K562 (cell line): Measurements from ENCODE around the gene IL37. TPM values are rescaled to one million over a fixed set of nuclear protein-coding genes. Genes with fewer than 3 reads are reported as not detected.

Source experiments
- ATAC-seq: fragments of 200-7000 bp; cut with Tn5 transposase; 3 replicates; pipeline ENCODE4 v1.9.1; 2020; ENCODE audit warnings: moderate library complexity
- BruUV-seq: library from RNA; stranded (reverse); fragments of 400-500 nt; replicated peaks from 2 replicates; lab custom pipeline; 2021; lab: Mats Ljungman, UMichigan
- CTCF ChIA-PET: fragments of 300-600 bp; formaldehyde crosslinking; extraction: SDS; loops from one replicate; lab custom pipeline; 2021; ENCODE audit warnings: low intra/inter-chr PET ratio; lab: Yijun Ruan, JAX
- POLR2A ChIA-PET: fragments of 300-600, 350-650 bp; sonication (Branson Sonifier 250); formaldehyde crosslinking; extraction: SDS; loops from one replicate; lab custom pipeline; 2021; ENCODE audit warnings: antibody characterized with exemption, inconsistent platforms; lab: Yijun Ruan, JAX
- DNase-seq, 4 experiments: peaks; one replicate each; pipeline versions ENCODE4 v3.0.0 to v3.0.0-alpha.2; 2011 to 2018; ENCODE audit warnings: low spot score in 3 of 4, mixed read lengths in 3 of 4; ENCODE audit errors: extremely low read depth in 1 of 4
- FAIRE-seq: peaks from 2 replicates; lab custom pipeline; 2011; peaks lifted over from hg19 to GRCh38; lab: Jason Lieb, UNC
- H2AFZ ChIP-seq: 2 replicates; pipeline ENCODE4 v1.6.0; 2011; ENCODE audit warnings: low read depth, low read length, control low read depth, inconsistent platforms
- H3K27ac ChIP-seq: fragments of 200-600 bp; 3 replicates; pipeline ENCODE4 v1.8.0; 2011; ENCODE audit warnings: low read depth, mild to moderate bottlenecking, control low read depth, inconsistent platforms, low read length, moderate library complexity, mixed read lengths; ENCODE audit errors: extremely low read depth
- H3K27me3 ChIP-seq, 2 experiments: fragments of 300-600 bp in 1 of 2; 2 replicates in 1 of 2; 3 replicates in 1 of 2; pipeline versions ENCODE4 v1.6.0 to v1.8.0; 2011; ENCODE audit warnings: inconsistent platforms in 2 of 2, low read length in 2 of 2, mild to moderate bottlenecking in 1 of 2, mixed read lengths in 1 of 2, moderate library complexity in 1 of 2; ENCODE audit not compliant: control insufficient read depth in 2 of 2, insufficient read depth in 2 of 2
- H3K36me3 ChIP-seq: fragments of 300-600 bp; 3 replicates; pipeline ENCODE4 v1.8.0; 2011; ENCODE audit warnings: mild to moderate bottlenecking, low read length, inconsistent platforms; ENCODE audit not compliant: control insufficient read depth, insufficient read depth
- H3K4me1 ChIP-seq, 2 experiments: fragments of 200-600 bp in 1 of 2; replicated peaks in 1 of 2; 2 replicates in 1 of 2; 3 replicates in 1 of 2; pipeline versions ENCODE4 v1.5.1 to v1.8.0; 2011; ENCODE audit warnings: inconsistent platforms in 2 of 2, low read length in 2 of 2, mild to moderate bottlenecking in 1 of 2, mixed read lengths in 1 of 2, moderate library complexity in 1 of 2; ENCODE audit not compliant: control insufficient read depth in 2 of 2, insufficient read depth in 2 of 2
- H3K4me2 ChIP-seq: 2 replicates; pipeline ENCODE4 v1.6.1; 2011; ENCODE audit warnings: low read length, control low read depth, inconsistent platforms, mixed read lengths; ENCODE audit not compliant: insufficient read depth
- H3K4me3 ChIP-seq: fragments of 200-600 bp; sonication (generic), shearing (Covaris generic); 2 replicates; pipeline ENCODE4 v1.5.1; 2016; ENCODE audit warnings: control low read depth, inconsistent platforms
- H3K79me2 ChIP-seq: fragments of 200-600 bp; 3 replicates; pipeline ENCODE4 v1.8.0; 2011; ENCODE audit warnings: low read length, inconsistent platforms; ENCODE audit not compliant: control insufficient read depth, insufficient read depth
- H3K9ac ChIP-seq, 2 experiments: 2 replicates each; pipeline versions ENCODE4 v1.6.0 to v1.6.1; 2011; ENCODE audit warnings: low read depth in 2 of 2, low read length in 2 of 2, control low read depth in 1 of 2, inconsistent platforms in 1 of 2, mild to moderate bottlenecking in 1 of 2, mixed read lengths in 1 of 2; ENCODE audit not compliant: insufficient read depth in 1 of 2
- H3K9me1 ChIP-seq: one replicate; pipeline ENCODE4 v1.6.0; 2011; ENCODE audit warnings: inconsistent platforms, mild to moderate bottlenecking, low read length, moderate library complexity; ENCODE audit not compliant: control insufficient read depth, insufficient read depth
- H3K9me3 ChIP-seq: replicated peaks from 2 replicates; pipeline ENCODE4 v1.5.1; 2011; ENCODE audit warnings: low read depth, low read length, inconsistent platforms; ENCODE audit not compliant: control insufficient read depth, insufficient read depth
- H4K20me1 ChIP-seq: replicated peaks from 2 replicates; pipeline ENCODE4 v1.6.1; 2011; ENCODE audit warnings: low read length, inconsistent platforms, mixed read lengths; ENCODE audit not compliant: control insufficient read depth, insufficient read depth
- ARID1B ChIP-seq: fragments of 450-650 bp; IDR thresholded peaks from 2 replicates; pipeline ENCODE4 v1.6.1; 2016; ENCODE audit warnings: antibody characterized with exemption, mild to moderate bottlenecking, inconsistent platforms
- CAMTA2 ChIP-seq: fragments of 250-450 bp; sonication (Bioruptor Pico); conservative IDR thresholded peaks from 2 replicates; pipeline ENCODE4 v1.5.1; 2022
- FOSL1 ChIP-seq: fragments of 200-800 bp; sonication (Bioruptor generic); conservative IDR thresholded peaks from 2 replicates; pipeline ENCODE4 v1.6.1; 2016; ENCODE audit warnings: missing genetic modification characterization, missing compliant biosample characterization
- HNRNPK ChIP-seq: fragments of 200-400 bp; formaldehyde crosslinking; IDR thresholded peaks from one replicate; pipeline ENCODE4 v1.6.1; 2018; ENCODE audit warnings: mild to moderate bottlenecking, low read depth, low read length; ENCODE audit not compliant: poor library complexity, severe bottlenecking
- HSF4 ChIP-seq: fragments of 250-450 bp; sonication (Bioruptor Pico); IDR thresholded peaks from 2 replicates; pipeline ENCODE4 v2.1.2; 2022; ENCODE audit warnings: mild to moderate bottlenecking, moderate library complexity, borderline replicate concordance
- JUN ChIP-seq, 2 experiments: sonication (generic) in 1 of 2; formaldehyde crosslinking in 1 of 2; IDR thresholded peaks; 2 replicates each; pipeline versions ENCODE4 v1.6.1 to v1.8.0; 2012 to 2022; ENCODE audit warnings: borderline replicate concordance in 2 of 2, mild to moderate bottlenecking in 2 of 2, improper control_type of control experiment in 1 of 2, low read depth in 1 of 2, low read length in 1 of 2, missing genetic modification reagents in 1 of 2
- JUND ChIP-seq, 2 experiments: IDR thresholded peaks; 2 replicates in 1 of 2; 3 replicates in 1 of 2; pipeline ENCODE4 v1.6.1; 2011; ENCODE audit warnings: borderline replicate concordance in 2 of 2, low read depth in 2 of 2, low read length in 2 of 2, improper control_type of control experiment in 1 of 2, missing biosample characterization in 1 of 2, missing genetic modification characterization in 1 of 2, missing genetic modification reagents in 1 of 2
- NFIC ChIP-seq: fragments of 450-650 bp; IDR thresholded peaks from 2 replicates; pipeline ENCODE4 v1.6.1; 2017; ENCODE audit warnings: mild to moderate bottlenecking, inconsistent platforms
- NFYB ChIP-seq: IDR thresholded peaks from 2 replicates; pipeline ENCODE4 v1.6.1; 2011; ENCODE audit warnings: mild to moderate bottlenecking, moderate library complexity; ENCODE audit not compliant: insufficient read length; ENCODE audit errors: extremely low read depth
- NKRF ChIP-seq: fragments of 450-650 bp; IDR thresholded peaks from 2 replicates; pipeline ENCODE4 v1.6.1; 2016; ENCODE audit warnings: borderline replicate concordance
- POLR2A ChIP-seq: fragments of 450-650 bp; conservative IDR thresholded peaks from 2 replicates; pipeline ENCODE4 v1.6.1; 2016
- STAT5A ChIP-seq: IDR thresholded peaks from 2 replicates; pipeline ENCODE4 v1.6.1; 2012; ENCODE audit warnings: low read length, inconsistent platforms, borderline replicate concordance
- ZBTB8A ChIP-seq: fragments of 450-650 bp; IDR thresholded peaks from 2 replicates; pipeline ENCODE4 v1.6.1; 2018; ENCODE audit warnings: mild to moderate bottlenecking, moderate library complexity; ENCODE audit not compliant: partially characterized antibody
- ZNF3 ChIP-seq: fragments of 250-450 bp; sonication (Bioruptor Pico); IDR thresholded peaks from 2 replicates; pipeline ENCODE4 v1.5.0; 2021; ENCODE audit warnings: mild to moderate bottlenecking, moderate library complexity
- ZNF324 ChIP-seq: fragments of 250-450 bp; sonication (Bioruptor Pico); IDR thresholded peaks from 2 replicates; pipeline ENCODE4 v1.4.0; 2020; ENCODE audit warnings: mild to moderate bottlenecking
- WGBS: fragments of 100-300 bp; shearing (Covaris generic); methylation state at CpG from one replicate; pipeline ENCODE4 v1.1.6; 2016; ENCODE audit warnings: low coverage, mixed read lengths; ENCODE audit not compliant: insufficient coverage; ENCODE audit errors: missing lambda C conversion rate; 5-methylcytosine and 5-hydroxymethylcytosine counted together
- in situ Hi-C: fragments of 300-500 bp; cut with MboI; formaldehyde crosslinking; loops from 4 replicates; pipeline ENCODE4 v1.15.0; 2018; ENCODE audit warnings: inconsistent platforms, mixed read lengths
- intact Hi-C: fragments of 100-400 bp; cut with micrococcal nuclease; formaldehyde crosslinking; loops from 2 replicates; pipeline ENCODE4 v1.14.2; 2022
- polyA plus RNA-seq, 8 experiments: library from polyadenylated mRNA; depleted of rRNA in 4 of 8; stranded (reverse) in 5 of 8; unstranded in 3 of 8; fragments of >200 nt; fragmentation: Nextera tagmentation in 2 of 8; fragmentation: Illumina TruSeq in 1 of 8; extraction: Ambion mirVana in 2 of 8; extraction: Trizol in 1 of 8; gene quantifications; 2 replicates each; pipeline versions ENCODE4 v1.2.1 to v1.2.3, GENCODE V29; 2011 to 2014; ENCODE audit warnings: inconsistent platforms in 1 of 8, missing spikeins in 1 of 8
- total RNA-seq, 7 experiments: library from RNA; depleted of rRNA in 6 of 7; stranded (reverse); fragments of >200 nt in 6 of 7; fragmentation: Illumina TruSeq in 2 of 7; extraction: Trizol in 2 of 7; gene quantifications; 2 replicates each; pipeline versions ENCODE4 v1.2.1 to v1.2.3, GENCODE V29; 2011 to 2021; ENCODE audit warnings: low replicate concordance in 1 of 7
- TF ChIP-seq, protein P1 (sequence below): sonication (generic); formaldehyde crosslinking; IDR thresholded peaks from 2 replicates; pipeline ENCODE4 v1.8.1; 2023; ENCODE audit warnings: mild to moderate bottlenecking, missing genetic modification reagents
- TF ChIP-seq, protein P2 (sequence below): sonication (generic); formaldehyde crosslinking; IDR thresholded peaks from 2 replicates; pipeline ENCODE4 v1.5.0; 2020; ENCODE audit warnings: missing genetic modification reagents

Gene IL37
- total and polyA plus RNA-seq, 9 of the 15 experiments (the other 6 are each of a cell fraction or from before 2014, with no cell fraction given), result not detected

- TF ChIP-seq, protein P1, sequence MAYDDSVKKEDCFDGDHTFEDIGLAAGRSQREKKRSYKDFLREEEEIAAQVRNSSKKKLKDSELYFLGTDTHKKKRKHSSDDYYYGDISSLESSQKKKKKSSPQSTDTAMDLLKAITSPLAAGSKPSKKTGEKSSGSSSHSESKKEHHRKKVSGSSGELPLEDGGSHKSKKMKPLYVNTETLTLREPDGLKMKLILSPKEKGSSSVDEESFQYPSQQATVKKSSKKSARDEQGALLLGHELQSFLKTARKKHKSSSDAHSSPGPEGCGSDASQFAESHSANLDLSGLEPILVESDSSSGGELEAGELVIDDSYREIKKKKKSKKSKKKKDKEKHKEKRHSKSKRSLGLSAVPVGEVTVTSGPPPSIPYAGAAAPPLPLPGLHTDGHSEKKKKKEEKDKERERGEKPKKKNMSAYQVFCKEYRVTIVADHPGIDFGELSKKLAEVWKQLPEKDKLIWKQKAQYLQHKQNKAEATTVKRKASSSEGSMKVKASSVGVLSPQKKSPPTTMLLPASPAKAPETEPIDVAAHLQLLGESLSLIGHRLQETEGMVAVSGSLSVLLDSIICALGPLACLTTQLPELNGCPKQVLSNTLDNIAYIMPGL (CRISPR knock-in tag), result no peak
- TF ChIP-seq ZNF3 (CRISPR knock-in tag) (no peak), POLR2A (peak; percentile 63; the same call in 1 of the 2 replicates), NFYB (no peak), HSF4 (CRISPR knock-in tag) (no peak), NKRF (no peak), CAMTA2 (CRISPR knock-in tag) (no peak)
Observed at GRCh38 chr2:112936927-112937232, 25.9 kb downstream of the IL37 start (continued).

DNA sequence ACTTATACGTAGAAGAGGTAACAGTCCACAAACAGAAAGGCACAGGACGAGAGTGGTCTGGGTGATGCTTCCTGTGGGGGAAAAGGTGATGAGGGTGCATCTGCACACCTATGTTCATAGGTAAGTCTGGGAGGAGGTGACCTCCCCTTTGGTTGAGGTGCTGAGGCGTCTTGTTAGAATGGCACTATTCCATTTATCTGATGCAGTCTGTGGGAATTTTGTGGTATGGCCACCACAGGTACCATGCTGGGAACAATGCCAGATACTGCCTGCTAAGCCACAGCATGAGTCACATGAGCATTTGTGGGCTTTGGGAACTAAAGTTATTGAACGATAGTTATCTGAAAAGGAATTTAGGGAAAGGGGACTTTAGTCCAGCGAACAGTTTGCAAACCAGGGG, 27.9 kb downstream of the IL37 start:
- 32% methylated on average over 5 of the region's 5 CpGs for WGBS
- no peaks in the 10 kb centered on the region for H3K9me1 ChIP-seq
- H3K79me2 ChIP-seq, result no peaks in the 10 kb centered on the region
- no peak for DNase-seq
- TF ChIP-seq STAT5A (no peak), FOSL1 (tag) (peak; percentile 82), ZNF324 (no peak), HNRNPK (no peak), JUN (IDR thresholded peaks at IDR 0.05; ENCODE audit: borderline replicate concordance, low read depth, low read length) (peak; percentile 44; the same call in 1 of the 2 replicates), JUN (CRISPR knock-in tag; IDR thresholded peaks at IDR 0.05; ENCODE audit: borderline replicate concordance) (no peak), NFIC (peak; percentile 47; the same call in 1 of the 2 replicates), JUND (IDR thresholded peaks at IDR 0.05; ENCODE audit: borderline replicate concordance, low read depth, low read length) (peak; percentile 33; the same call in 1 of the 2 replicates), JUND (tag; IDR thresholded peaks at IDR 0.05; ENCODE audit: borderline replicate concordance, low read depth, low read length) (0 out of 3 replicates have a peak, but pooled peaks have one; percentile 12), ARID1B (peak; percentile 14; the same call in 1 of the 2 replicates), ZBTB8A (no peak)
- TF ChIP-seq, protein P2, sequence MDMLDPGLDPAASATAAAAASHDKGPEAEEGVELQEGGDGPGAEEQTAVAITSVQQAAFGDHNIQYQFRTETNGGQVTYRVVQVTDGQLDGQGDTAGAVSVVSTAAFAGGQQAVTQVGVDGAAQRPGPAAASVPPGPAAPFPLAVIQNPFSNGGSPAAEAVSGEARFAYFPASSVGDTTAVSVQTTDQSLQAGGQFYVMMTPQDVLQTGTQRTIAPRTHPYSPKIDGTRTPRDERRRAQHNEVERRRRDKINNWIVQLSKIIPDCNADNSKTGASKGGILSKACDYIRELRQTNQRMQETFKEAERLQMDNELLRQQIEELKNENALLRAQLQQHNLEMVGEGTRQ (CRISPR knock-in tag), result 0 out of 2 replicates have a peak, but pooled peaks have one; percentile 10
- TF ChIP-seq, all 486 proteins: peak for 6
- POLR2A ChIA-PET, result interaction anchor here (1.9 kb wide), 1 partner anchor 12 kb away, joined by 7 read pairs; no protein-coding TSS in a partner anchor
- no peak overlapping the region for H3K9ac ChIP-seq
- H3K4me1 ChIP-seq, result peaks cover 0 to 14% of the 10 kb centered on the region in 2 experiments; a peak in 2 of 5 replicates
- H4K20me1 ChIP-seq, result no peaks in the 10 kb centered on the region
- H3K27me3 ChIP-seq, result no peaks in the 10 kb centered on the region
- in situ Hi-C loops (no loop called here), intact Hi-C loops (loop anchor here (5.0 kb wide), 1 partner anchor 37 kb away; no protein-coding TSS in a partner anchor)
- no peak overlapping the region for H3K4me2 ChIP-seq
- H3K4me3 ChIP-seq, result no peak overlapping the region
- H3K27ac ChIP-seq, result no peak overlapping the region
- FAIRE-seq, result no peak
- no peaks in the 10 kb centered on the region for H3K36me3 ChIP-seq
- CTCF ChIA-PET, result no interaction called here
- no peak for ATAC-seq
- BruUV-seq, result no TSS peak
- H2AFZ ChIP-seq, result no peak overlapping the region
- H3K9me3 ChIP-seq, result no peaks in the 10 kb centered on the region
